H1 (cell line): ENCODE results near the gene RPS27. TPM values are rescaled to one million over a fixed set of nuclear protein-coding genes. Genes with fewer than 3 reads are reported as not detected.

Experiments used
- ASH2L ChIP-seq: fragments of 200-600, 300-600 bp; sonication (generic); IDR thresholded peaks from one replicate; pipeline ENCODE4 v1.7.1; 2017; ENCODE audit warnings: low read length
- CHD7 ChIP-seq: fragments of 300-600 bp; sonication (generic); IDR thresholded peaks from 2 replicates; pipeline ENCODE4 v1.7.1; 2012; ENCODE audit warnings: low read length, moderate library complexity, mild to moderate bottlenecking, inconsistent platforms; ENCODE audit not compliant: insufficient replicate concordance
- JUND ChIP-seq: IDR thresholded peaks from 2 replicates; pipeline ENCODE4 v1.6.1; 2011; ENCODE audit warnings: mild to moderate bottlenecking, improper control_type of control experiment, low read length
- POLR2AphosphoS5 ChIP-seq: IDR thresholded peaks from 2 replicates; pipeline ENCODE4 v1.6.1; 2011; ENCODE audit warnings: low read depth, low read length
- RFX5 ChIP-seq: IDR thresholded peaks from 2 replicates; pipeline ENCODE4 v1.6.1; 2011; ENCODE audit warnings: low read depth, low read length, improper control_type of control experiment, borderline replicate concordance
- polyA plus RNA-seq, 7 experiments: library from polyadenylated mRNA; depleted of rRNA in 3 of 7; stranded (reverse) in 5 of 7; unstranded in 2 of 7; fragments of >200 nt in 5 of 7; fragments of 200-250 nt in 2 of 7; gene quantifications; 1 replicate in 5 of 7; 2 replicates in 1 of 7; 4 replicates in 1 of 7; pipeline versions ENCODE4 v1.2.1 to v1.2.3, GENCODE V29; 2011 to 2013; ENCODE audit warnings: missing spikeins in 2 of 7, mixed read lengths in 2 of 7
- total RNA-seq: library from RNA; stranded (reverse); fragmentation: NEBNext Ultra II Directional; extraction: Animal tissue kit (Norgen Biotek cat#: 25700); gene quantifications from 2 replicates; pipeline ENCODE4 v1.2.1, GENCODE V29; 2021

Gene RPS27
- total and polyA plus RNA-seq, 2 of the 8 experiments (the other 6 are each of a cell fraction or from before 2014, with no cell fraction given): 1,810 to 3,155 TPM

- TF ChIP-seq CHD7 (no peak), JUND (no peak), POLR2AphosphoS5 (peak; percentile 76), ASH2L (no peak), RFX5 (no peak)
- TF ChIP-seq, all 59 proteins: peak for 1
These were observed 5.1 kb downstream of the RPS27 start (continued) for GRCh38 chr1:153995640-153996039.
